Fibroblast of skin of left biceps (primary cell): ENCODE measurements around the gene BTBD9.
A peak's percentile ranks its signal among the peaks of the same experiment; 100 is the strongest.

Experiments
- DNase-seq, 2 experiments: peaks; one replicate each; pipeline ENCODE4 v3.0.0-alpha.2; 2013; ENCODE audit warnings: low read depth in 2 of 2

BTBD9 gene

DNA sequence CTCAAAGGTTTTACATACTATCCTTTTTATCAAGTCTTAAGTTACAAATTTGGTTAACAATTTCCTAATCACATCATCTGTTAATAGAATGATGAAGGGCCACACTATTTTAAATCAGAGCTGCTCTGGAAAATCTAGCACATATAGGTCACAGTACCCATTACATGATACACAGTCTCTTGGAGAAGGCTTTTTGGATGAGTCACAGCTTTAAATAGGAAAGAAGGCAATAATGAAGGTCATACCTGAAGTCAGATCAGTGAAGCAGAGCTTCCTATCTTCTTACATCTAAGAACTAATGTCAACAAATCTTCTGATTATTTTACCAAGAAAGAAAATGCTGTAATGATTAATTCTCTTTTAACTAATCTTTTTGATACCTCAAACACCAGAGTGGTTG lies 248.5 kb downstream of the BTBD9 start:
- DNase-seq: no peak

DNA sequence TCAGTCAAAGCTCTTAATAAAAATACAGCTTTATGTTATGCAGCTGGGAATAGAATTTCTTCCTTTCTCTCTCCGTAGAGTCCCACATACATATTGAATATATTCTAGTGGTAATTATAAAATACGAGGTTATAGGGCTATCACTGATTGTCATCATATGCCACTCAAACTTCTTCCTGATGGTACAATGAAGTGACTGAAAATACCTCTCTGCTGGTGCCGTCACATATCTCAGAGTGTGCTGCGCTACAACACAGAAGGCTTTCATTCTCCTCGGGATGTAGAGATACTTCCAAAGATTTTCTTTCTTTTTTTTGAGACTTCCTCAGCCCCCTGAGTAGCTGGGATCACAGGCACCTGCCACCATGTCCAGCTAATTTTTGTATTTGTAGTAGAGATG lies 249.9 kb downstream of the BTBD9 start:
- no peak for DNase-seq

DNA sequence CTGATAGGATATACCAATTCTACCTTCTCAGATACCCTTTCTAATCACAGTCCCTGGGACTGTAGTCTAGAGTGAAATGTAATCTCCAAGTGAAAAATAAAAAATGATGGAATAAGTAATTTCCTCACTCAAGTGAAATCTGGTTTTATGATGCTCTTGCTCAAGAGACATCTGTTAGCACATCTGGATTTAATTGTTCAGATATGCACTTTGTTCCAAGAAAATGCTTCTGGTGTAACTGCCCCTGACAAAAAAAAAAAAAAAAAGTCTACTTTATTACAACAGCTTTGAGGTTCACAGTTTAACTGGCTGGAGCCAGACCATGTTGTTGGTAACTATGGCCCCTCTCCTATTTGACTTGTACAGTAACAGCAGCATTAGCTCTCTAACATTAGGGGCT lies 251.8 kb downstream of the BTBD9 start:
- peak; percentile 91 for DNase-seq

DNA sequence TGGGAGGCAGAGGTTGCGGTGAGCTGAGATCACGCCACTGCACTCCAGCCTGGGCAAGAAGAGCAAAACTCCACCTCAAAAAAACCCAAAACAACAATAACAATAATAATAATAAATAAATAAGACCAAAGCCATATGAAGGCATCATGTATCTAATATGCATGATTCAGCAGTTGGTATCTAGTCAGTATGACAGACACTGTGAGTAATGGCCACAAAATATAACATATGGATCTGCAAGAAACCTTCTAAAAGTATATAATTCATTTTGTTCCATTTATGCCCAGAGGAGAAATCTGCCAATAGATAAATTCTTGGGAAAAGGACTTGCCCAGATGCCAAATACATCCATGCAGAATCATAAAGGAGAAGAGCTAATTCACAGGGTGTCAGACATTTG lies 252.3 kb downstream of the BTBD9 start:
- DNase-seq: no peak

DNA sequence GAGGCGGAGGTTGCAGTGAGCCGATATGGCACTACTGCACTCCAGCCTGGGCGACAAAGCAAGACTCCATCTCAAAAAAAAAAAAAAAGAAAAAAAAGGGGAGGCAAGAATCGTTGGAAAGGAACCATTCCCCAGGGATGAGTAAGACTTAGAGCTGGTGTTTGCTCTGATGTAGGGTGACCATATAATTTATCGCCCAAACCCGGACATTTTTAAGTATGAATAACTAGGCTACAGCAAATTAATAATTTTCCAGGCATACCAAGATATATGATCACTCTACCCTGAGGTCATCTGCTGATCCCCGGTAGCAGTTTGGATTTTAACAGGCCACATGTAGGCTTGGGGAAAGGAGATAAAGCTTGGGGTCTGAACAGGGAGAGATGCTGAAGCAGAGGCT lies 260.9 kb downstream of the BTBD9 start:
- no peak for DNase-seq

DNA sequence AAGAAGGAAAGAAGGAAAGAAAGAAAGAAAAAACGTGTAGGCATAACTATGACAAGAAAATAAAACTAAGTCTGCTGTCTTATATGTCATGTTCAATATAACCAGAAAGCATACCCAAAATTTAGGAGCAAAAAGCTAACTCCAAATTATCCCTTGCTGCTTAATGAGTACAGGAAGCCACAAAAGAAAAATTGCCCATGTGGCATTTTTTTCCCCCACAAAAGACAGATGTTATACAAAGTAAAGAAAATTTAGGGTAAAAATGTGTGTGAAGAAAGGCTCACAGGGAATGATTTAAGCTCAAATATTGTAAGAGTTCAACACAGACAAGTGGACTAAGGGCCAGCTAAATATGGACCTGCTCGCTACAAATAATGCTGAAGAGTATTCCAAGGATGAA lies 263.8 kb downstream of the BTBD9 start:
- DNase-seq: no peak

DNA sequence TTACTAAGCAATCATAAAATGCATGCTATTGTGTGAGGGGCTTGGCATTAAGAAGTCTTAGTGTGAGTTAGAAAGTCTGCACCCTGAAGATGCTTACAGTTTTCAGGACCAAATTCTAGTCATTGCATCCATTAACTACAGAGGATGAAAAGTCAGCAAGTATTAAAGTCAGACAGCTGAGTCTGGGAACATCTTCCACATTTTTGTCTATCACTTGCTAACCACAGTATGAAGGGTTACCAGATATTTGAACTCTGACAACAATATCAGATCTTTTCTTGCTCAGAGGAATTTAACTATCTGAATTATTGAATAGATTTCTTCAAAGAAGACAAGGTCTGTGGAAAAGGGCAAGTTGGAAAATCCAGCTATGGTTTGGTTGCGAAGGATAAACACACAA lies 264.4 kb downstream of the BTBD9 start:
- no peak for DNase-seq

DNA sequence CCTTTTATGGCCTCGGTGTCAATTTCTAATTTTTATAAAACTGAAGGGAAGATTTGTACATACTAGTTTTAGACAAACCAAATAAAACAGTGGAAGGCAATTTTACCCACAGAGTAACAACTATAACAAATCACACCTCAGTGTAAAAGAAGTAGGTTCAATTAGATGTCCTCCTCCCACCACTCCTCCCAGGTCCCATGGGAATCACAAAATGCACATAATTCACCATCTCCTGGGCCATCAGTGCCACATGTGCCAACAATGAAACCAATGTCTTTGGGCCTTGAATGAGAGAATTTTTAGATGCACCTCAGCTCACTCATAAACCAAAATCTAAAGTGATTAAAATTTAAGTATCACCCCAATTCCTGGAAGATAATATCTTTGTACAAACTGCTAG lies 267.8 kb downstream of the BTBD9 start:
- DNase-seq: no peak

DNA sequence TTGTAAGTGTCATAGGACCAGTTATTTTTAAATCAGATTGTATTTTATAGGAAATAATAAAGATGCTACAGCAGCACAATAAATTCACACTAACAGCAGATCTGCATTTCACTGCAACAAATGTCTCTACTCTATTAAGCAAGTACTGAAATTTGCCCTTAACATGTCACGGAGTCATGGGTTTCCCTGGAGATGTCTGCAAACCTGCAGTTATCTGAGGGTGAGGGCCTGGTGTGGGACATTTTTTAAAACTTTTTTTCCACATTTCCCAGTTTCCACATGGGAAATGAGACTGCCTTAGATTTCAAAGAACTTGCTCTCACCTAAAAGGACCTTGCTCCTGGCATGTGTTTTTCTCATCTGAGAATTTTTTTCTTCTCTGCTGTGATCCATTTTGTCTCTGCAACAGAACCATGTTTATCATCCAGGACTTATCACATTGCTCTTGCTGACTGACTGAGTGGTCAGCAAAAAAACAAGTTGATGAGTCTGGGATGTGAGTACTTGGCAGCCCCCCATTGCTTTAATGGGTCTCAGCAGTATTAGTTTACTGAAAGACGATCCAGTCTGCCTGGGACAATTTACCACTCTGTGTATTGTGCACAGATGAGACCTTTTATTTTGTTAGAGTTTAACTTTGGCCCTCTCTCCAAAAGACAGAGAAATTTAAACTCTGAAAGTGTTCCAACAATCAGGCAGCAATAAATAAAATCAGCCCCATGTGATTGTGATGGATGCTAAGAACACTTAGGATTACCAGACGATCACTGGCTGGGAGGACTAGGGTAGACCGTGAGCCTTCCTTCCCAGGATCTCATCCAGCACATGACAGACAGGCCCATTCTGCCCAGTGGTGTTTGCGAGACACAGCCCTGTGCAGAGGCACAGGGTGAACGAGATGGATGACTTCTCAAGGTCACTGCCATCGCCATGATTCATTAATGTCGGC lies 268.8 kb downstream of the BTBD9 start:
- no peak for DNase-seq

DNA sequence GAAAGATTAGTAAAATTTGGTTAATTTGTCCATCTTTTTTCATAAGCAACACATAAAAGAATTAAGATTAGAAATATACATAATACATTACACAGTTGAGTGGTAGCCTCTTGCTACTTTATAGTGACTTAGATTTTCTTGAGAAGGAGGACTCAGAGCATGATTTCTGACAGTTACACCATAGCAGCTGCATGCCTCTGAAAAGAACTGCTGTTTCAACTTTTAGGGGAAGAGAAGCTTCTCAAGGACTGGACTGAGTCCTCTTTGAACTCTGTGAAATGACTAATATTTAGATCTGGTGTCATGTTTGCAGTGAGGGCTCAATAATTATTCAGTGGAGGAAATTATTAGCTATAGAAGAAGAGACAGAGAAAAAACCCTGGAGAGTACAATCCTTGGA lies 272.5 kb downstream of the BTBD9 start:
- DNase-seq: no peak

DNA sequence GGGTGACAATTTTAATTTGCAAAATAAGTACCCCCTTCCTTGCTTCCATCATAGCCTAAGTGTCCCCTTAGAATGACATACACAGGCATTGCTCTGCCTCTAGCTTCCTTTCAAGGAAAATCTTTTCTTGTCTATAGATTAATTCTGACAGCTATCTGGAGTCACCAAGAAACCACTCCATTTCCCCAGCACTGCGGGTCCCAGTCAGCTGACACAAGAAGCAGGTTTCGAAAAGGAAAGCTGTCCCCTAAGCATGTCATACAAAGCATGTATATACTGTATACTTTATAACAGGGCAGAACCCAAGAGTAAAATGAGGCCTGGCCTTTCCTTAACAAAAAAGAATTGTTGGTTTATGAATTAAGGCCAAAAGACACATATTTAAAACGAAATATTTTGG lies 273.5 kb downstream of the BTBD9 start:
- no peak for DNase-seq

DNA sequence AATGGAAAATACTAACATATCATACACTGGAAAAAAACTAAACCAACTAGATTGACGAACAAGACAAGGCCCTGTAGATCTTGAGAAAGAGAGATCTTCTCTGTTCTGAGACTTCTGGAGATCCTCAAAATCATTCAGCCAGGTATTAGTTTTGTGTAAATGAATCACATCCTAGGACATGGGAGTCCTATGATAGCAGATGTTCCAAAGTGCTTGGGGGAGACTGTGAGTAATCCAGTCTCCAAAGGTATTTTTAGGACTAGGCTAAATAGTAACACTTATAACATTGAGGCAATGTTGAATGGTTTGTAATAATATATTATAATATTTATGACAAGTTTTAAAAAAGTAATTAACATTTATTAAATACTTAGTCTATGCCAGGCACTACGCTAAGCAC lies 275.0 kb downstream of the BTBD9 start:
- no peak for DNase-seq

DNA sequence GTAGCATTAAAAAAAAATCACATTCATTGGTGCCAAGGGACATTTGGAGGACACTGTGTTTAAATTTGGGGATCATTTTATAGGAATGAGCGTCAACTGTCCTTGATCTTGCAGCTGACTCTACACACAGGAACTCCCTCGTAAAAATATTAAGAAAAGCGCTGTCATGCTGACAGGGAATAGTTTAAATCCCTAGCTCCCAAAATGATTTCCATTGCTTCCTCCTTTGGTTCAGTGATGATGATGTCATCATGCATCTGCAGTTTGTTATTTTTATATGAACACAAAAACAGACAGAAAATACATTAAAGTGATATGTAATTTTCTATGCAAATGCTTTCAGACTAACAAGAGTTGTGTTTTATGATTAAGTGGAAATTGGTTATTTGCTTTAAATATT lies 275.6 kb downstream of the BTBD9 start:
- DNase-seq: no peak

DNA sequence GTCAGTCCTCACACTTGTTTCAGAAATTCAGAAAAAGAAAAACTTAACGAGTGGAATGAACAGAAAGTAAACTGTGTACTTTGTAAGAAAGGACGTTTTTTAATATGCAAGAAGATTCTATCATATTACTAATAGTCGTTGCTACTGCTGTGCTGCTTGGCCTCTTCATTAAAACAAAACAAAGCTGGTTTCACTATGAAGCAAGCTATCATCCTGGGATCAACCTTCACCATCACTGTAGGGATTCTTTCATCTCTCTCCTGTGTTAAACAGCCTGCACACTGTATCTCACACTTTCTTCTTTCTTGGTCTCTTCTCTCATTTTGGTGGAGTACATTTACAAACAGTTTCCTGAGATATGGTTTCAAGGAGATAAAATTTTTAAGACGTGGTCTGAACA lies 284.2 kb downstream of the BTBD9 start:
- DNase-seq: no peak

DNA sequence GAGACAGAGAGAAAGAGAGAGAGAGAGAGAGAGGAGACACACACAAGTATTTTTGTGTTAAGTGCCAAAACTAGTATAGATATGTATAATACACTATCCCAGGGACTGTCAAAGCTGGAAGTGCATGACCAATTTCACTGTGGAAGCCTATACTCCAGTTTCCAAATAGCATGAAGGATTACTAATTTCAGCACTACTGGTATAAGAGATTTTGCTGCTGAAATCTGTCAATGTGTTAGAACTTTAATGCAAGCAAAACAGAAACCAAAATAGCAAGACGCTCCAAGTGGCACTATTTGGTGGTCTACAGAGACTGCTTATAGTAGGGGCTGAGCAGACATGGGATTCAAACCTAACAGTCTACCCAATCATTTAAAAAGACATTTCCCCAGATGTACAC lies 284.8 kb downstream of the BTBD9 start:
- no peak for DNase-seq

DNA sequence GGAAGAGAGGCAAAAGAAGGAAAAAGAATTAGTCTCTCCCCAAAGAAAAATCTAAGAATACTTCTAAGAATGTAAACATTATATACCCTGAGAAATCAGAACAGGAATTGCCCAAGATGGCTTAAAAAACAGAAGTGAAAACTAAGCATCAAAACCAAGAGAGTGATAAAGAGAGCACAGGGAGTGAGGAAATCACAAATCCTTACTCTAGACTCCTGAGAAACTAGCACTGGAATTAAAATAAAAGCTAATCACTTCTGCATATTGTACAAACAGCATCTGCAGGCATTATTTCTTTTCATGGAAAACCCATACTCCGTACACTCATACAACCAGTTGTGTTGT lies 285.7 kb downstream of the BTBD9 start:
- DNase-seq: no peak

DNA sequence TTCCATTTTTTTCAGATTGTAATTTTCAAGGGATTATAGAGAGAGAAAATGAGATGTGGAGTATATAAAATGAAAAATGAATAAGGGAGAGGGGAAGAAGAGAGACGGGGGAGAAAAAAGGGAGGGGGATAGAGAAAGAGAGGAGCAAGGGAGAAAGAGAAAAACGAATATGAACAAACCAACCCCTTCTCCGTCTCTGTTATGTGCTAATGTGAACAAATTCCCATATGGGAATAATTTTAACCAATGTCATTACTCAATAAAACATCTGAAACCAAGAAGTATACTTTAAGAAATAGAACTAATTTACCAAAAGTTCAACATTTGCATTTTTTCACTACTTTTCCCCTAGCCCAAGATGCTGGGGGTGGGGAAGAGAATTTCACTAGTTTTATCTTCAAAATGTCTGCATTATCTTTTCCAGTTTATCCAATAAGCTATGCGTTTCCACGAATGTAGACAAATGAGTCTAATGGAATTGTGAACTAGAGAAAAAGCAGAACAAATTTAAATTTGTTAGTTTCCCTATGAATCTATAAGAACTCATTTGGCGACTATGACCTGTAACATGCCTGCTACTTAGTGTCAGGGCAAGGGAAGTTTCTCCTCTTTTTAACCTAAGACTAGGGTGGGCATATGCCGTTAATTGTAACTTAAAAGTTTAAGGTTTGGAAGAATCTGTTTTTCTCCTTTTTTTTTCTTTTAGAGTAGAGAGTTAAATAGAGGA lies 286.3 kb downstream of the BTBD9 start:
- DNase-seq: peak in 1 of 2 experiments; percentile 34

DNA sequence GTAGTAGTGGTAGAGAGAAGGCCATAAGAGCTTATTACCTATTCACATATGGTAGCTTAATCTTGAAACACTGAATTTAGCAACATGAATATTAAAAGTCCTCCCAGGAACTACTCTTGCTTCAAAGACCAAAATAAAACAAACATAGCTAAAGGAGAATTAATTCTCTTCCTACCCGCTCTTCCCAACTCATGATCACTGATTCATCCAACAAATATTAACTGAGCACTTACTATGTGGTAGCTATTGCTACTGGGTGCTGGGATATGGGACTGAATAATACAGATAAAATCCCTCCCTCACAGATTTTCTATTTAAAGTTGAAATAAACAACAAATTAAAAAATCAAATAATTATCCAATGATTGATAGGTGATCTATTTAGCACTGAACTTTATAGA lies 287.1 kb downstream of the BTBD9 start:
- no peak for DNase-seq

DNA sequence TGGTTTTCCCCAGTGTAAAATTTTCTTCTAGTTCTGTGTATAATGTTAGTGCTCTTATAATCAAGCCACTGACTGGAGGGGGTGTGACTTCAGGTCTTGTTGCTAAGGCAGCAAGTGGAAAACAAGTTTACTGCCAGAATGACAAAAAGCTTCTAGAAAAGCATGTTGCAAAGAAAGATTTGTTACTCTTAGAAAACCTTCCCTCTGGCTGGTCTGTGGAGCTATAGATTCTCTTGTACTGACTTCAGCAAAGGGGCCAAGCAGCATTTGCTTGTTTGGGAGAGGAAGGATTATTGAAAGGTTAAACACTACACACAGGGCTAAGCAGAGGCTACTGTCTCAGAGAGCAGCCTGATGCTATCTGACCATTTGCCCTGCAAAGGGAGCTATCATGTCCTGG lies 288.8 kb downstream of the BTBD9 start:
- DNase-seq: peak; percentile 55 to 68

DNA sequence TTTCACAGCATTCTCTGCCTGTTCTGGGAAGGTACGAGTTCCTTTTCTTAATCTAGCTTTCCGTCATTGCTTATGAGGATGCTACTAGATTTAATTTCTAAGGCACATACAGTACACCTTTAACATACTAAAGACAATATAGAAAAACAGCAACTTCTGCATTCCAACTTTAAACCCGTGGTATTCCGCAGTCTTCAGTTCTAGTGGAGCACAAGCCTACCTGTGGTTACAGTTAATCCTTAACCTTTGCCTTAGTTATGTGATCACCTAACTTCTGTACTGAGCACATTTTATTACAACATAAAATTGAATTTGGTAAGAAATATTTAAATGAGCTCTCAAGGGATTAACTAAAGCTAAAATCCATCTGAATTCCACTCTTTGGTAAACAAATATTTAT lies 289.5 kb downstream of the BTBD9 start:
- DNase-seq: no peak

DNA sequence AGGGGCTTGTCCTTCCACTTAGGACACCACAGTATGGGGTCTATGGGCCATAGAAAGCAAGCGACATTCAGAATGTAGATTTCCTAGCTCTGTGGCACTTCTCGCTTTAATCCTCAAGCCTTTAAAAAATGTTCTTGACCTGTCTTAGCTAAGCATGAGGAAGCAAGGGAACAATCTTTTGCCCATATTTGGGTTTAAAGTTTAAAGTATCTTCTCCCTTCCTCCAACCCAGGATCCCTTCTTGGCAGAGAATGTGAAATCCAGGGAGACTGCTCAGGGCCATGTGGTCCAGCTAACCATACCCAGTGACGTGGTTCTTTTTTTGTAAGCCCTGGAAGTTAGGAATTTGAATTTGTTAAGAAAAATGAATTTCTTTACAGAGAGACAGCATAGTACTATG lies 289.9 kb downstream of the BTBD9 start:
- peak; percentile 88 to 90 for DNase-seq

DNA sequence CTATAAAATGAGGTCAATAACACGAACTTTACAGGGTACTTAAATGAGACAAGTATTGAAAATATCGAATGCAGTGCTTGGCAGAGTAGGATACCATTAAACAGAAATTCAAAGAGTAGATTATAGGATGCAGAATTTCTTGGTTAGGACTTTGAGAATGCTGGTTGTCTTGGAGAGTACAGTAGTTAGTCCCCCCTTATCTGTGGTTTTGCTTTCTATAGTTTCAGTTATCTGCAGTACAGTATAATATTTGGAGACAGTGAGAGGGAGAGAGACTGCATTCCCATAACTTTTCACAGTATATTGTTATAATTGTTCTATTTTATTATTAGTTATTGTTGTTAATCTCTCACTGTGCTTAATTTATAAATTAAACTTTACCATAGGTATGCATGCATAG lies 290.5 kb downstream of the BTBD9 start:
- DNase-seq: no peak

DNA sequence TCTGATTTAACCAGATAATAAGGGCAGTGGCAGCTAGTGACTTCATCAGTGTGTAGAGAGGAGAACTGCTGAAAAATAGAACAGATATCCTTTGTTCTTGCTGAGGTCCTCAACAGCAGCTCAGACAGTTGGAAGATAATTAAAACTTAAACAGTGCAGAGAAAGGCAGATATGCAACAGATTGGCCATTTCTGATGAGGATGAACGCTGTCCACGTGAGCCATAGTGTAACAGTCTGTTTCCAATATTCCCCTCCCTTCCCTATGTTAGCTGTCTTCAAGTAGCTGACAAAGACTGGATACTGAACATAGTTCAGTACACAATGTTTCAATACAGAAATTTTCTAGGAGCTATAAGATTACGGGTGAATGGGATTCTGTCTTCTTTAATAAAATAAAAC lies 291.4 kb downstream of the BTBD9 start:
- no peak for DNase-seq
